Colonic mucosa (tissue), 4 donors: ENCODE results near the gene ICOS. TPM values are rescaled to one million over a fixed set of nuclear protein-coding genes. Genes with fewer than 3 reads are reported as not detected.
"Not testable (repeated sequence)": the region's sequence is repeated elsewhere in the genome, so short reads cannot be mapped to it uniquely, and the experiment has no call there.

Source experiments
- DNase-seq: peaks from one replicate; pipeline ENCODE4 v3.0.0-alpha.2; 2020
- H3K27ac ChIP-seq: fragments of 200-600 bp; one replicate; pipeline ENCODE4 v1.8.0; 2021
- H3K27me3 ChIP-seq: fragments of 200-600 bp; one replicate; pipeline ENCODE4 v1.8.0; 2021
- H3K36me3 ChIP-seq: fragments of 200-600 bp; one replicate; pipeline ENCODE4 v1.8.0; 2021
- H3K4me1 ChIP-seq: fragments of 200-600 bp; one replicate; pipeline ENCODE4 v1.8.0; 2021; ENCODE audit warnings: mild to moderate bottlenecking
- H3K4me3 ChIP-seq: fragments of 200-600 bp; one replicate; pipeline ENCODE4 v1.8.0; 2021
- H3K9ac ChIP-seq, 2 donors: one replicate each; pipeline ENCODE4 v1.7.0; 2013; ENCODE audit warnings: control low read depth in 2 of 2, low read depth in 2 of 2, low read length in 2 of 2
- H3K9me3 ChIP-seq: fragments of 200-600 bp; one replicate; pipeline ENCODE4 v1.8.0; 2021
- CTCF ChIP-seq: fragments of 200-600 bp; IDR thresholded peaks from one replicate; pipeline ENCODE4 v1.8.0; 2022; ENCODE audit warnings: antibody characterized with exemption, mild to moderate bottlenecking
- intact Hi-C: fragments of 100-400 bp; cut with DNase I; formaldehyde crosslinking; loops from one replicate; pipeline ENCODE4 v1.14.1; 2022
- total RNA-seq, 2 donors: library from RNA; stranded (reverse); fragmentation: NEBNext Ultra II Directional in 1 of 2; extraction: Animal tissue kit (Norgen Biotek cat#: 25700) in 1 of 2; gene quantifications; one replicate each; pipeline ENCODE4 v1.2.1, GENCODE V29; 2021
- donor health status: healthy.
- donor health status: DM: no; HTN: no; CAD: no.
- donor health status: DM: no; HTN: no; CAD: no.

ICOS gene
- total RNA-seq, 2 donors from 2014 or later = 0.32 to 0.69 TPM

- H3K27ac ChIP-seq = no peak overlapping the region
- no peak for DNase-seq
- no peak overlapping the region for H3K9ac ChIP-seq
- no peak for TF ChIP-seq CTCF
- H3K4me1 ChIP-seq = no peaks in the 10 kb centered on the region
- intact Hi-C loops = no loop called here
- H3K9me3 ChIP-seq = no peaks in the 10 kb centered on the region
- no peaks in the 10 kb centered on the region for H3K27me3 ChIP-seq
- H3K4me3 ChIP-seq = no peak overlapping the region
- H3K36me3 ChIP-seq = no peaks in the 10 kb centered on the region
These were observed 7.7 kb upstream of the ICOS start for GRCh38 chr2:203928849-203929248.

GRCh38 chr2:203931262-203931661, 5.3 kb upstream of the ICOS start:
- H3K4me1 ChIP-seq, H3K36me3 ChIP-seq, H3K27me3 ChIP-seq, DNase-seq, intact Hi-C loops, H3K9me3 ChIP-seq, H3K9ac ChIP-seq, H3K27ac ChIP-seq, H3K4me3 ChIP-seq: not testable (repeated sequence)

DNA sequence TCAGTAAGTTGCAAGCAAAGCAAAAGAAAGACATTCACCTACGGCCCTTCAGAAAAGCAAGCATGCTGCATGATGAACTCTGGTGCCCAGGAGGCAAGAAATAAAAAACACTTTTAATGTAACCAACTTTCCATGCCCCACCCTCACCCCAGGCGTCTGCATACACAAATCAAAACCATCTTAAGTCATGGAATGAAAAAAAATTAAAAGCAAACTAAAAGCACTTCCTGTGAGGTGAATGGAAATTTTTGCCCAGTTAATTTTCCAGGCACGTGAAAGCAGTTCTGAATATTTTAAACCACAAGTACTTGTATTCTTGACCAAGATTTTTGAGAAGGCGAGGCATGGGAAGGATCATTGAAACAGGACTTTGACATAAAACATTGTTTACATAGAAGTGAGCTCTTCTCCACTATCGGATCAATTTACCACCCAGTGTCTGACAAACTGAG, 2.5 kb upstream of the ICOS start:
- H3K4me3 ChIP-seq = no peak overlapping the region
- H3K9me3 ChIP-seq = no peaks in the 10 kb centered on the region
- H3K27me3 ChIP-seq = no peaks in the 10 kb centered on the region
- no peak overlapping the region for H3K9ac ChIP-seq
- no peak for DNase-seq
- intact Hi-C loops = no loop called here
- no peak for TF ChIP-seq CTCF
- no peaks in the 10 kb centered on the region for H3K36me3 ChIP-seq
- H3K27ac ChIP-seq = no peak overlapping the region
- H3K4me1 ChIP-seq = no peaks in the 10 kb centered on the region

GRCh38 chr2:203934711-203935438, 1.7 kb upstream of the ICOS start:
- H3K27ac ChIP-seq = no peak overlapping the region
- no peak for DNase-seq

DNA sequence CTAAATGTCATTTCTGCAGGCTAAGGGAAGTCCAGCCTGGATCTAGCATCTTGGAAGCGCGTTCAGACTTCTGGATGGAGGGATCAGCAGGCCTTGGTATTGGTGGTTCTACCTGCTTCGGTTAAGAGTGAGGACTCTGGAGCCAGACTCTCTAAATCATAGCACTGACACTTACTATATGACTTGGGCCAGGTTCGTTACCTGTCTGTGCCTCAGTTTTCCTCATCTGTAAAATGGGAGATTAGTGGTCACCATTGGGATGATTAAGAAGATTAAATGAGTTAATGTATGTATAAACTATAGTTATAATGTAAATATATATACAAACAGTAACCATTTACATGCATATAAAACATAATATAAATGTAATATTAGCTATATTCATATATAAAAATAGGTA, 995 bp upstream of the ICOS start:
- no peak for DNase-seq
- no peak for TF ChIP-seq CTCF
- Histone ChIP-seq H3K36me3 (no peaks in the 10 kb centered on the region), H3K9me3 (no peaks in the 10 kb centered on the region), H3K27ac (no peak overlapping the region), H3K9ac (no peak overlapping the region), H3K4me1 (no peaks in the 10 kb centered on the region), H3K27me3 (no peaks in the 10 kb centered on the region), H3K4me3 (no peak overlapping the region)
- intact Hi-C loops = no loop called here

More at GRCh38 chr2:203934711-203935438, 1.7 kb upstream of the ICOS start:
- Histone ChIP-seq H3K36me3 (no peaks in the 10 kb centered on the region), H3K4me3 (no peak overlapping the region), H3K27me3 (no peaks in the 10 kb centered on the region), H3K9ac (no peak overlapping the region), H3K9me3 (no peaks in the 10 kb centered on the region), H3K4me1 (no peaks in the 10 kb centered on the region)
- no peak for TF ChIP-seq CTCF
- intact Hi-C loops = no loop called here

GRCh38 chr2:203936949-203937348, 386 bp downstream of the ICOS start:
- Histone ChIP-seq H3K4me1 (no peaks in the 10 kb centered on the region), H3K9ac (no peak overlapping the region), H3K36me3 (no peaks in the 10 kb centered on the region), H3K27ac (no peak overlapping the region), H3K27me3 (no peaks in the 10 kb centered on the region), H3K4me3 (no peak overlapping the region), H3K9me3 (no peaks in the 10 kb centered on the region)
- intact Hi-C loops = no loop called here
- no peak for DNase-seq
- no peak for TF ChIP-seq CTCF
